Endothelial cell of umbilical vein (primary cell): ENCODE data around the gene CCNT2. TPM values are rescaled to one million over a fixed set of nuclear protein-coding genes. Genes with fewer than 3 reads are reported as not detected.

ENCODE experiments used
- BruUV-seq: library from RNA; stranded (reverse); fragments of 400-500 nt; replicated peaks from 2 replicates; lab custom pipeline; 2021; lab: Mats Ljungman, UMichigan
- CTCF ChIA-PET: fragments of 300-600, 350-600 bp; sonication (Branson Sonifier 250); formaldehyde crosslinking; loops from one replicate; lab custom pipeline; 2021; ENCODE audit warnings: antibody characterized with exemption, inconsistent platforms; lab: Charles Lee
- POLR2A ChIA-PET: fragments of 300-600, 350-600 bp; sonication (Branson Sonifier 250); formaldehyde crosslinking; loops from one replicate; lab custom pipeline; 2021; ENCODE audit warnings: antibody characterized with exemption, inconsistent platforms; lab: Charles Lee
- DNase-seq: peaks from one replicate; pipeline ENCODE4 v3.0.0-alpha.2; 2011; ENCODE audit warnings: low read depth, low spot score
- FAIRE-seq: peaks from 2 replicates; lab custom pipeline; 2011; peaks lifted over from hg19 to GRCh38; lab: Jason Lieb, UNC
- H2AFZ ChIP-seq: 2 replicates; pipeline ENCODE4 v1.6.0; 2012; ENCODE audit warnings: low read depth, low read length, control low read depth, inconsistent platforms
- H3K27ac ChIP-seq: 2 replicates; pipeline ENCODE4 v1.5.1; 2011; ENCODE audit warnings: low read depth, mild to moderate bottlenecking, control low read depth, low read length, moderate library complexity; ENCODE audit not compliant: insufficient read depth
- H3K27me3 ChIP-seq, 2 experiments: 2 replicates each; pipeline versions ENCODE4 v1.6.0 to v1.6.1; 2011; ENCODE audit warnings: low read length in 2 of 2, mixed read lengths in 1 of 2; ENCODE audit not compliant: control insufficient read depth in 2 of 2, insufficient read depth in 2 of 2
- H3K36me3 ChIP-seq, 2 experiments: 2 replicates in 1 of 2; 3 replicates in 1 of 2; pipeline ENCODE4 v1.5.1; 2011; ENCODE audit warnings: low read length in 2 of 2, mild to moderate bottlenecking in 1 of 2, moderate library complexity in 1 of 2; ENCODE audit not compliant: control insufficient read depth in 2 of 2, insufficient read depth in 2 of 2; ENCODE audit errors: extremely low read depth in 1 of 2
- H3K4me1 ChIP-seq: 3 replicates; pipeline ENCODE4 v1.5.1; 2011; ENCODE audit warnings: mild to moderate bottlenecking, low read length; ENCODE audit not compliant: control insufficient read depth, insufficient read depth; ENCODE audit errors: extremely low read depth
- H3K4me2 ChIP-seq: 2 replicates; pipeline ENCODE4 v1.6.1; 2011; ENCODE audit warnings: low read length, control low read depth, mixed read lengths; ENCODE audit not compliant: insufficient read depth
- H3K4me3 ChIP-seq, 3 experiments: fragments of 200-600 bp in 1 of 3; sonication (generic), shearing (Covaris generic) in 1 of 3; replicated peaks in 1 of 3; 2 replicates each; pipeline ENCODE4 v1.5.1; 2011 to 2016; ENCODE audit warnings: control low read depth in 3 of 3, low read length in 3 of 3, mild to moderate bottlenecking in 2 of 3, inconsistent platforms in 1 of 3, low read depth in 1 of 3, moderate library complexity in 1 of 3; ENCODE audit not compliant: insufficient read depth in 1 of 3
- H3K79me2 ChIP-seq: 2 replicates; pipeline ENCODE4 v1.6.0; 2012; ENCODE audit warnings: low read length, inconsistent platforms; ENCODE audit not compliant: control insufficient read depth, insufficient read depth
- H3K9ac ChIP-seq: replicated peaks from 2 replicates; pipeline ENCODE3; 2011; ENCODE audit warnings: low read length, control low read depth; ENCODE audit not compliant: insufficient read depth; ENCODE audit errors: extremely low read depth
- H3K9me1 ChIP-seq: replicated peaks from 3 replicates; pipeline ENCODE4 v1.6.0; 2011; ENCODE audit warnings: mild to moderate bottlenecking, low read length; ENCODE audit not compliant: control insufficient read depth, insufficient read depth; ENCODE audit errors: extremely low read depth
- H3K9me3 ChIP-seq: replicated peaks from 2 replicates; pipeline ENCODE4 v1.5.1; 2012; ENCODE audit warnings: low read length, inconsistent platforms; ENCODE audit not compliant: control insufficient read depth, insufficient read depth
- H4K20me1 ChIP-seq: replicated peaks from 2 replicates; pipeline ENCODE3; 2011; ENCODE audit warnings: mild to moderate bottlenecking, low read length; ENCODE audit not compliant: control insufficient read depth, insufficient read depth; ENCODE audit errors: extremely low read depth
- EZH2 ChIP-seq: IDR thresholded peaks from 2 replicates; pipeline ENCODE4 v1.6.1; 2012; ENCODE audit warnings: borderline replicate concordance, low read depth, mild to moderate bottlenecking, moderate library complexity, low read length, inconsistent platforms; ENCODE audit not compliant: severe bottlenecking
- FOS ChIP-seq: IDR thresholded peaks from 2 replicates; pipeline ENCODE4 v1.6.1; 2011; ENCODE audit warnings: mild to moderate bottlenecking, low read length, moderate library complexity, borderline replicate concordance; ENCODE audit not compliant: insufficient read depth
- GATA2 ChIP-seq: IDR thresholded peaks from 2 replicates; pipeline ENCODE4 v1.7.0; 2011; ENCODE audit warnings: low read depth, mild to moderate bottlenecking, moderate library complexity, mixed read lengths, low read length; ENCODE audit not compliant: insufficient read length, insufficient read depth
- JUN ChIP-seq: IDR thresholded peaks from 2 replicates; pipeline ENCODE4 v1.6.1; 2011; ENCODE audit warnings: borderline replicate concordance, low read depth; ENCODE audit not compliant: insufficient read length, insufficient read depth
- MYC ChIP-seq: IDR thresholded peaks from one replicate; pipeline ENCODE4 v1.6.1; 2011; ENCODE audit warnings: mild to moderate bottlenecking, low read depth, low read length
- POLR2A ChIP-seq: IDR thresholded peaks from 2 replicates; pipeline ENCODE4 v1.6.1; 2012; ENCODE audit warnings: low read depth, mild to moderate bottlenecking, control low read depth, low read length
- POLR2AphosphoS5 ChIP-seq: IDR thresholded peaks from 2 replicates; pipeline ENCODE4 v1.6.1; 2012; ENCODE audit warnings: low read depth, mild to moderate bottlenecking, control low read depth, low read length, moderate library complexity; ENCODE audit not compliant: insufficient read depth
- dilution Hi-C: fragments of 300-500 bp; cut with MboI; formaldehyde crosslinking; loops from one replicate; pipeline ENCODE4 v1.15.0; 2019; ENCODE audit warnings: low sequenced_read_pairs; ENCODE audit not compliant: extremely low pct_ligation_motif_present
- intact Hi-C: fragments of 100-400 bp; cut with micrococcal nuclease; formaldehyde crosslinking; loops from one replicate; pipeline ENCODE4 v1.10.0; 2022
- polyA plus RNA-seq, 4 experiments: library from polyadenylated mRNA; depleted of rRNA in 3 of 4; stranded (reverse) in 3 of 4; unstranded in 1 of 4; fragments of >200 nt; gene quantifications; 2 replicates each; pipeline versions ENCODE4 v1.2.1 to v1.2.3, GENCODE V29; 2011 to 2012; ENCODE audit warnings: missing spikeins in 1 of 4
- total RNA-seq: library from RNA; stranded (reverse); gene quantifications from 2 replicates; pipeline ENCODE4 v1.2.3, GENCODE V29; 2021
- TF ChIP-seq, protein P1 (sequence below), 2 donors: IDR thresholded peaks; 1 replicate in 1 of 2; 2 replicates in 1 of 2; pipeline ENCODE4 v1.5.1; 2011; ENCODE audit warnings: low read length in 2 of 2, mild to moderate bottlenecking in 2 of 2, moderate library complexity in 2 of 2, control low read depth in 1 of 2, inconsistent platforms in 1 of 2, low read depth in 1 of 2; ENCODE audit not compliant: insufficient read depth in 1 of 2; ENCODE audit errors: extremely low read depth in 1 of 2
- TF ChIP-seq, protein P2 (sequence below): IDR thresholded peaks from 2 replicates; pipeline ENCODE4 v1.6.1; 2011; ENCODE audit not compliant: insufficient read depth, insufficient read length

CCNT2 gene
- total and polyA plus RNA-seq, 2 donors (not counting 3 experiments of a cell fraction or from before 2014, with no cell fraction given) = 10.3 to 35.5 TPM

DNA sequence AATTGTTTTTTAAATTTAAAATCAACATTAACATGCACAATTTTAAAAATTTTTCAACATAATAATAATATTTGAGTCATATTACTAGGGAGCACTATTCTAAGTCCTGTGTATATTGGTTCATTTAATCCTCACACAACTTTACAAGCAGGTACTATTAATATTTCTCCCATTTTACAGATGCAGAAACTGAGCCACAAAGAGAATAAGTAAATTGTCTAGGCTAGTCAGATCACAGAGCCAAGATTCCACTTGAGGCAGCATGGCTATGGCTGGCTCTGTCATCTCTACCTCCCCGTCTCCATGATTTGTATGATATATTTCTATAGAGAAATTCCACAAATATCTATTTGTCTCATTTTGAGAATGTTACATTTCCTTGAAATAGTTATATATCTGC lies 15.1 kb downstream of the CCNT2 start:
- Histone ChIP-seq H3K27me3 (no peaks in the 10 kb centered on the region), H3K27ac (no peak overlapping the region), H3K4me1 (peaks cover 14% of the 10 kb centered on the region), H3K4me3 (no peak overlapping the region), H3K4me2 (no peak overlapping the region), H2AFZ (no peak overlapping the region), H3K79me2 (peaks cover 94% of the 10 kb centered on the region), H3K9me1 (peaks cover 2% of the 10 kb centered on the region), H3K9ac (no peak overlapping the region), H3K36me3 (peaks cover 3 to 4% of the 10 kb centered on the region in 2 experiments), H3K9me3 (no peaks in the 10 kb centered on the region), H4K20me1 (peaks cover 24% of the 10 kb centered on the region)
- DNase-seq (no peak), FAIRE-seq (no peak)
- TF ChIP-seq, protein P1, sequence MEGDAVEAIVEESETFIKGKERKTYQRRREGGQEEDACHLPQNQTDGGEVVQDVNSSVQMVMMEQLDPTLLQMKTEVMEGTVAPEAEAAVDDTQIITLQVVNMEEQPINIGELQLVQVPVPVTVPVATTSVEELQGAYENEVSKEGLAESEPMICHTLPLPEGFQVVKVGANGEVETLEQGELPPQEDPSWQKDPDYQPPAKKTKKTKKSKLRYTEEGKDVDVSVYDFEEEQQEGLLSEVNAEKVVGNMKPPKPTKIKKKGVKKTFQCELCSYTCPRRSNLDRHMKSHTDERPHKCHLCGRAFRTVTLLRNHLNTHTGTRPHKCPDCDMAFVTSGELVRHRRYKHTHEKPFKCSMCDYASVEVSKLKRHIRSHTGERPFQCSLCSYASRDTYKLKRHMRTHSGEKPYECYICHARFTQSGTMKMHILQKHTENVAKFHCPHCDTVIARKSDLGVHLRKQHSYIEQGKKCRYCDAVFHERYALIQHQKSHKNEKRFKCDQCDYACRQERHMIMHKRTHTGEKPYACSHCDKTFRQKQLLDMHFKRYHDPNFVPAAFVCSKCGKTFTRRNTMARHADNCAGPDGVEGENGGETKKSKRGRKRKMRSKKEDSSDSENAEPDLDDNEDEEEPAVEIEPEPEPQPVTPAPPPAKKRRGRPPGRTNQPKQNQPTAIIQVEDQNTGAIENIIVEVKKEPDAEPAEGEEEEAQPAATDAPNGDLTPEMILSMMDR (IDR thresholded peaks at IDR 0.05; ENCODE audit: extremely low read depth in 1 of 2, insufficient read depth in 1 of 2, low read depth in 1 of 2, low read length in 2 of 2) = no peak
- TF ChIP-seq POLR2A (no peak), JUN (no peak), FOS (no peak), POLR2AphosphoS5 (no peak), MYC (no peak), GATA2 (no peak), EZH2 (no peak)
- TF ChIP-seq, protein P2, sequence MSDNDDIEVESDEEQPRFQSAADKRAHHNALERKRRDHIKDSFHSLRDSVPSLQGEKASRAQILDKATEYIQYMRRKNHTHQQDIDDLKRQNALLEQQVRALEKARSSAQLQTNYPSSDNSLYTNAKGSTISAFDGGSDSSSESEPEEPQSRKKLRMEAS = no peak
- BruUV-seq = no TSS peak
- ChIA-PET CTCF (no interaction called here), POLR2A (no interaction called here)
- dilution Hi-C loops = no loop called here
- intact Hi-C loops = no loop called here
